GM12891 (cell line): Measurements from ENCODE around the gene PSPH.
A peak's percentile ranks its signal among the peaks of the same experiment; 100 is the strongest.
"Not testable (repeated sequence)": the region's sequence is repeated elsewhere in the genome, so short reads cannot be mapped to it uniquely, and the experiment has no call there.

ENCODE experiments used
- DNase-seq: peaks from one replicate; pipeline ENCODE4 v3.0.0; 2011; ENCODE audit warnings: low spot score; ENCODE audit not compliant: insufficient read length
- FAIRE-seq: peaks from 2 replicates; lab custom pipeline; 2011; peaks lifted over from hg19 to GRCh38; lab: Jason Lieb, UNC
- PAX5 ChIP-seq: IDR thresholded peaks from 2 replicates; pipeline ENCODE4 v1.6.1; 2011; ENCODE audit warnings: low read length, moderate library complexity, mild to moderate bottlenecking; ENCODE audit not compliant: insufficient read depth, severe bottlenecking
- POLR2A ChIP-seq: IDR thresholded peaks from 2 replicates; pipeline ENCODE4 v1.6.1; 2011; ENCODE audit warnings: low read depth, low read length, control low read depth
- POLR2AphosphoS5 ChIP-seq: IDR thresholded peaks from 2 replicates; pipeline ENCODE4 v1.6.1; 2011; ENCODE audit warnings: low read depth, low read length, control low read depth
- POU2F2 ChIP-seq: IDR thresholded peaks from 2 replicates; pipeline ENCODE4 v1.6.1; 2011; ENCODE audit warnings: low read depth, mild to moderate bottlenecking, control low read depth, low read length, moderate library complexity
- SPI1 ChIP-seq: IDR thresholded peaks from 2 replicates; pipeline ENCODE4 v1.6.1; 2011; ENCODE audit warnings: low read depth, low read length, control low read depth
- TAF1 ChIP-seq: IDR thresholded peaks from 2 replicates; pipeline ENCODE4 v1.6.1; 2011; ENCODE audit warnings: low read depth, low read length, control low read depth

PSPH gene

GRCh38 chr7:56063500-56063881 lies 12.2 kb upstream of the PSPH start:
- DNase-seq (no peak), FAIRE-seq (no peak)
- no peak for TF ChIP-seq POU2F2

- no peak for TF ChIP-seq POLR2AphosphoS5
- TF ChIP-seq PAX5 = no peak
- TF ChIP-seq TAF1 = no peak
- no peak for TF ChIP-seq SPI1
- TF ChIP-seq POLR2A = no peak
- no peak for TF ChIP-seq POU2F2
- FAIRE-seq (no peak), DNase-seq (no peak)
Observed at GRCh38 chr7:56062382-56062781, 11.1 kb upstream of the PSPH start.

- no peak for DNase-seq
- no peak for FAIRE-seq
- TF ChIP-seq PAX5 = no peak
Observed at GRCh38 chr7:56053993-56054392, 2.7 kb upstream of the PSPH start.

GRCh38 chr7:56053379-56053778 lies 2.1 kb upstream of the PSPH start:
- no peak for TF ChIP-seq TAF1
- TF ChIP-seq POLR2A = no peak
- TF ChIP-seq SPI1 = no peak
- TF ChIP-seq PAX5 = no peak
- no peak for TF ChIP-seq POU2F2
- TF ChIP-seq POLR2AphosphoS5 = no peak
- no peak for FAIRE-seq
- no peak for DNase-seq

GRCh38 chr7:56051053-56051338 lies 248 bp downstream of the PSPH start:
- TF ChIP-seq TAF1 = no peak
- TF ChIP-seq POU2F2 = no peak
- no peak for TF ChIP-seq SPI1
- no peak for TF ChIP-seq POLR2A
- TF ChIP-seq PAX5 = no peak
- TF ChIP-seq POLR2AphosphoS5 = no peak
- no peak for DNase-seq
- FAIRE-seq = no peak

GRCh38 chr7:56048763-56049162 lies 2.5 kb downstream of the PSPH start:
- FAIRE-seq, DNase-seq: not testable (repeated sequence)

GRCh38 chr7:56048245-56048644 lies 3.0 kb downstream of the PSPH start:
- TF ChIP-seq POLR2AphosphoS5 (no peak), POU2F2 (no peak), SPI1 (no peak), TAF1 (no peak), PAX5 (no peak), POLR2A (no peak)
- FAIRE-seq (no peak), DNase-seq (no peak)

- not testable (repeated sequence) for DNase-seq, FAIRE-seq
Observed at GRCh38 chr7:56047446-56048116, 3.7 kb downstream of the PSPH start.

- no peak for TF ChIP-seq POU2F2
- FAIRE-seq = no peak
- DNase-seq = no peak
Observed at GRCh38 chr7:56046721-56047445, 4.4 kb downstream of the PSPH start.

- not testable (repeated sequence) for DNase-seq, FAIRE-seq
- TF ChIP-seq SPI1 = peak; percentile 12; the same call in 1 of the 2 replicates
Observed at GRCh38 chr7:56045758-56046157, 5.5 kb downstream of the PSPH start.

- FAIRE-seq (no peak), DNase-seq (no peak)
- TF ChIP-seq SPI1 = no peak
- TF ChIP-seq TAF1 = no peak
- no peak for TF ChIP-seq POLR2AphosphoS5
- TF ChIP-seq PAX5 = no peak
- TF ChIP-seq POU2F2 = no peak
- no peak for TF ChIP-seq POLR2A
Observed at GRCh38 chr7:56040730-56041129, 10.5 kb downstream of the PSPH start.
